MCF 10A (cell line): ENCODE measurements around the gene UAP1L1. TPM values are rescaled to one million over a fixed set of nuclear protein-coding genes. Genes with fewer than 3 reads are reported as not detected.
A peak's percentile ranks its signal among the peaks of the same experiment; 100 is the strongest.

Experiments used
- BruUV-seq: library from RNA; stranded (reverse); fragments of 400-500 nt; replicated peaks from 2 replicates; lab custom pipeline; 2021; lab: Mats Ljungman, UMichigan
- CTCF ChIA-PET: fragments of 300-600 bp; sonication (Branson Sonifier 250); formaldehyde crosslinking; extraction: SDS; loops from one replicate; lab custom pipeline; 2021; ENCODE audit warnings: antibody characterized with exemption, inconsistent platforms; lab: Yijun Ruan, JAX
- POLR2A ChIA-PET: fragments of 300-600, 350-650 bp; sonication (Branson Sonifier 250); formaldehyde crosslinking; extraction: SDS; loops from one replicate; lab custom pipeline; 2020; ENCODE audit warnings: antibody characterized with exemption, inconsistent platforms; lab: Yijun Ruan, JAX
- DNase-seq: peaks from one replicate; pipeline ENCODE4 v3.0.0-alpha.2; 2018; ENCODE audit not compliant: unreplicated experiment
- H3K27ac Mint-ChIP-seq: one replicate; pipeline ENCODE4 v1.8.0; 2022; ENCODE audit warnings: mild to moderate bottlenecking, low read depth, mixed read lengths; ENCODE audit not compliant: unreplicated experiment
- H3K27me3 Mint-ChIP-seq: one replicate; pipeline ENCODE4 v1.8.0; 2022; ENCODE audit warnings: mixed read lengths; ENCODE audit not compliant: insufficient read depth, unreplicated experiment
- H3K36me3 Mint-ChIP-seq: one replicate; pipeline ENCODE4 v1.8.0; 2022; ENCODE audit warnings: mild to moderate bottlenecking, moderate library complexity, mixed read lengths; ENCODE audit not compliant: insufficient read depth, unreplicated experiment
- H3K4me1 Mint-ChIP-seq: one replicate; pipeline ENCODE4 v1.8.0; 2022; ENCODE audit warnings: mixed read lengths; ENCODE audit not compliant: insufficient read depth, unreplicated experiment
- H3K4me3 Mint-ChIP-seq: one replicate; pipeline ENCODE4 v1.8.0; 2022; ENCODE audit warnings: mild to moderate bottlenecking, moderate library complexity, mixed read lengths; ENCODE audit not compliant: unreplicated experiment
- H3K9me3 Mint-ChIP-seq: one replicate; pipeline ENCODE4 v1.8.0; 2022; ENCODE audit warnings: mixed read lengths; ENCODE audit not compliant: unreplicated experiment
- intact Hi-C: fragments of 100-400 bp; cut with micrococcal nuclease; formaldehyde crosslinking; loops from 2 replicates; pipeline ENCODE4 v1.14.1; 2022
- total RNA-seq: library from RNA; stranded (reverse); gene quantifications from 2 replicates; pipeline ENCODE4 v1.2.3, GENCODE V29; 2022
- TF ChIP-seq, protein P1 (sequence below): fragments of 200-600 bp; IDR thresholded peaks from one replicate; pipeline ENCODE4 v1.8.0; 2022; ENCODE audit warnings: antibody characterized with exemption, mild to moderate bottlenecking; ENCODE audit not compliant: unreplicated experiment

UAP1L1 gene
- total RNA-seq, 1 experiment from 2014 or later = 1.0 TPM

- BruUV-seq = no TSS peak
- Mint-ChIP-seq H3K4me3 (no peak overlapping the region), H3K27me3 (no peaks in the 10 kb centered on the region), H3K27ac (no peak overlapping the region), H3K4me1 (no peaks in the 10 kb centered on the region), H3K9me3 (no peaks in the 10 kb centered on the region), H3K36me3 (peaks cover 11% of the 10 kb centered on the region)
- intact Hi-C loops = loop anchor here (1.0 to 2.0 kb wide), 3 partner anchors 87 to 248 kb away; partner anchors contain the start of gene AJM1
- TF ChIP-seq, protein P1, sequence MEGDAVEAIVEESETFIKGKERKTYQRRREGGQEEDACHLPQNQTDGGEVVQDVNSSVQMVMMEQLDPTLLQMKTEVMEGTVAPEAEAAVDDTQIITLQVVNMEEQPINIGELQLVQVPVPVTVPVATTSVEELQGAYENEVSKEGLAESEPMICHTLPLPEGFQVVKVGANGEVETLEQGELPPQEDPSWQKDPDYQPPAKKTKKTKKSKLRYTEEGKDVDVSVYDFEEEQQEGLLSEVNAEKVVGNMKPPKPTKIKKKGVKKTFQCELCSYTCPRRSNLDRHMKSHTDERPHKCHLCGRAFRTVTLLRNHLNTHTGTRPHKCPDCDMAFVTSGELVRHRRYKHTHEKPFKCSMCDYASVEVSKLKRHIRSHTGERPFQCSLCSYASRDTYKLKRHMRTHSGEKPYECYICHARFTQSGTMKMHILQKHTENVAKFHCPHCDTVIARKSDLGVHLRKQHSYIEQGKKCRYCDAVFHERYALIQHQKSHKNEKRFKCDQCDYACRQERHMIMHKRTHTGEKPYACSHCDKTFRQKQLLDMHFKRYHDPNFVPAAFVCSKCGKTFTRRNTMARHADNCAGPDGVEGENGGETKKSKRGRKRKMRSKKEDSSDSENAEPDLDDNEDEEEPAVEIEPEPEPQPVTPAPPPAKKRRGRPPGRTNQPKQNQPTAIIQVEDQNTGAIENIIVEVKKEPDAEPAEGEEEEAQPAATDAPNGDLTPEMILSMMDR = peak; percentile 14
- CTCF ChIA-PET = interaction anchor here (0.6 to 3.1 kb wide), 32 partner anchors 9 to 306 kb away, joined by 3 to 27 read pairs (median 5); partner anchors contain the start of genes MAN1B1, RABL6 and SAPCD2
- DNase-seq = no peak
- POLR2A ChIA-PET = interaction anchor here (0.8 to 1.5 kb wide), 9 partner anchors 9 to 235 kb away, joined by 3 to 5 read pairs (median 4); partner anchors contain the start of genes AJM1, ANAPC2, PAXX and SSNA1
Observed at GRCh38 chr9:137035507-137035834, 41.8 kb upstream of the UAP1L1 start.

GRCh38 chr9:137035937-137036336 is 41.4 kb upstream of the UAP1L1 start:
- no TSS peak for BruUV-seq
- CTCF ChIA-PET = interaction anchor here (0.5 to 3.1 kb wide), 27 partner anchors 9 to 335 kb away, joined by 3 to 27 read pairs (median 5); partner anchors contain the start of genes MAN1B1, RABL6 and SAPCD2
- H3K4me3 Mint-ChIP-seq = no peak overlapping the region
- intact Hi-C loops = loop anchor here (1.0 to 2.0 kb wide), 3 partner anchors 88 to 249 kb away; partner anchors contain the start of gene AJM1
- no peaks in the 10 kb centered on the region for H3K9me3 Mint-ChIP-seq
- no peaks in the 10 kb centered on the region for H3K4me1 Mint-ChIP-seq
- no peak for DNase-seq
- no peak overlapping the region for H3K27ac Mint-ChIP-seq
- TF ChIP-seq, protein P1 = no peak
- POLR2A ChIA-PET = interaction anchor here (1.1 to 1.5 kb wide), 3 partner anchors 9 to 194 kb away, joined by 3 to 4 read pairs (median 4); partner anchors contain the start of gene AJM1
- H3K36me3 Mint-ChIP-seq = peaks cover 11% of the 10 kb centered on the region
- no peaks in the 10 kb centered on the region for H3K27me3 Mint-ChIP-seq

DNA sequence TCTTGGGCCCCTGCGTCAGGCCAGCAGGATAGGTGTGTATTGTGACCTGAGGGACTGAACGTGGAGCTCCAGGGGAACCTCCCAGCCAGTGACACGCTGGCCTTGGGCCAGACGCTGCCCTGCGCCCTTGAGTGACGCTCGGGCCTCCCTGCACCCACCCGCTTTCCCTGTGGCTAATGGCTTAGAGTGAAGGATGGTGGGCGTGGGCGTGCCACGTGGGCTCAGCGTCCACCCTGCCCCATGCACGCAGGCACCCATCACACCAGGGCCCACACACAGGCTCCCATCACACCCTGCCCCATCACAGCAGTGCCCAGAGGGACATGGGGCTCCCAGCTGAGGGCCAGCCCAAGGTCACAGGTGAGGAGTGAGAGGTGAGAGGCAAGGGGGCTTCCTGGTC is 40.3 kb upstream of the UAP1L1 start:
- H3K9me3 Mint-ChIP-seq = no peaks in the 10 kb centered on the region
- intact Hi-C loops = no loop called here
- no peak overlapping the region for H3K4me3 Mint-ChIP-seq
- CTCF ChIA-PET = interaction anchor here (0.6 to 3.1 kb wide), 11 partner anchors 8 to 258 kb away, joined by 3 to 27 read pairs (median 4); partner anchors contain the start of genes CYSRT1, NPDC1 and SSNA1
- no peak overlapping the region for H3K27ac Mint-ChIP-seq
- no peaks in the 10 kb centered on the region for H3K27me3 Mint-ChIP-seq
- peaks cover 11% of the 10 kb centered on the region for H3K36me3 Mint-ChIP-seq
- POLR2A ChIA-PET = interaction anchor here (0.6 kb wide), 1 partner anchor 153 kb away, joined by 3 read pairs; no protein-coding TSS in a partner anchor
- H3K4me1 Mint-ChIP-seq = no peaks in the 10 kb centered on the region
- TF ChIP-seq, protein P1 = no peak
- BruUV-seq = no TSS peak
- DNase-seq = no peak

DNA sequence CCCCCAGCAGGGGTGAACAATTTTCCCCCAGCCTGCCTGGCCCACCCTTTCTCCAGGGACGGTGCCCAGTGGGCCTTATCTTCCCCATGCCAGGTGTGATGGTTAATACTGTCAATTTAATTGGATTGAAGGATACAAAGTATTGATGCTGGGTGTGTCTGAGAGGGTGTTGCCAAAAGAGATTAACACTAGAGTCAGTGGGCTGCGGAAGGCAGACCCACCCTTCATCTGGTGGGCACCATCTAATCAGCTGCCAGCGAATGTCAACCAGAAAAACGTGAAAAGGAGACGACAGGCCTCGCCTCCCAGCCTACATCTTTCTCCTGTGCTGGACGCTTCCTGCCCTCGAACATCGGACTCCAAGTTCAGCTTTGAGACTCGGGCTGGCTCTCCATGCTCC is 39.8 kb upstream of the UAP1L1 start:
- TF ChIP-seq, protein P1 = no peak
- H3K4me3 Mint-ChIP-seq = no peak overlapping the region
- no peak overlapping the region for H3K27ac Mint-ChIP-seq
- intact Hi-C loops = no loop called here
- H3K27me3 Mint-ChIP-seq = no peaks in the 10 kb centered on the region
- POLR2A ChIA-PET = interaction anchor here (0.6 kb wide), 1 partner anchor 154 kb away, joined by 3 read pairs; no protein-coding TSS in a partner anchor
- H3K4me1 Mint-ChIP-seq = no peaks in the 10 kb centered on the region
- DNase-seq = no peak
- BruUV-seq = no TSS peak
- no peaks in the 10 kb centered on the region for H3K9me3 Mint-ChIP-seq
- peaks cover 14% of the 10 kb centered on the region for H3K36me3 Mint-ChIP-seq
- CTCF ChIA-PET = interaction anchor here (0.6 to 3.1 kb wide), 8 partner anchors 8 to 583 kb away, joined by 3 to 27 read pairs (median 4); partner anchors contain the start of gene NPDC1
